H9 (cell line): ENCODE data around the gene DCPS. TPM values are rescaled to one million over a fixed set of nuclear protein-coding genes. Genes with fewer than 3 reads are reported as not detected.
"Not testable (repeated sequence)": the region's sequence is repeated elsewhere in the genome, so short reads cannot be mapped to it uniquely, and the experiment has no call there.

Experiments used
- DNase-seq: peaks from one replicate; pipeline ENCODE4 v3.0.0-alpha.2; 2017
- H2AFZ ChIP-seq: one replicate; pipeline ENCODE4 v1.6.1; 2013; ENCODE audit warnings: mild to moderate bottlenecking, low read length, control low read depth, moderate library complexity
- H2AK5ac ChIP-seq: 2 replicates; pipeline ENCODE4 v1.6.1; 2013; ENCODE audit warnings: low read length, control low read depth, mixed read lengths; ENCODE audit not compliant: insufficient read length
- H2BK120ac ChIP-seq: one replicate; pipeline ENCODE4 v1.6.1; 2013; ENCODE audit warnings: low read depth, mild to moderate bottlenecking, low read length, control low read depth, inconsistent platforms; ENCODE audit not compliant: poor library complexity, severe bottlenecking
- H2BK12ac ChIP-seq: 2 replicates; pipeline ENCODE4 v1.6.1; 2013; ENCODE audit warnings: low read length, control low read depth, mixed read lengths, low read depth; ENCODE audit not compliant: insufficient read length
- H2BK15ac ChIP-seq: 2 replicates; pipeline ENCODE4 v1.6.1; 2013; ENCODE audit warnings: low read depth, low read length, control low read depth
- H2BK20ac ChIP-seq: one replicate; pipeline ENCODE4 v1.6.1; 2013; ENCODE audit warnings: low read depth, mild to moderate bottlenecking, low read length, control low read depth, inconsistent platforms; ENCODE audit not compliant: poor library complexity, severe bottlenecking
- H2BK5ac ChIP-seq: 2 replicates; pipeline ENCODE4 v1.6.1; 2013; ENCODE audit warnings: low read length, control low read depth, mixed read lengths; ENCODE audit not compliant: insufficient read length
- H3K14ac ChIP-seq: 2 replicates; pipeline ENCODE4 v1.6.1; 2013; ENCODE audit warnings: low read length, control low read depth; ENCODE audit not compliant: insufficient read depth
- H3K18ac ChIP-seq: 2 replicates; pipeline ENCODE4 v1.6.1; 2013; ENCODE audit warnings: low read depth, mild to moderate bottlenecking, mixed read lengths, low read length, control low read depth; ENCODE audit not compliant: insufficient read length
- H3K23ac ChIP-seq: 2 replicates; pipeline ENCODE4 v1.6.1; 2013; ENCODE audit warnings: low read length, control low read depth, mixed read lengths, low read depth; ENCODE audit not compliant: insufficient read length
- H3K23me2 ChIP-seq: 2 replicates; pipeline ENCODE4 v1.6.1; 2013; ENCODE audit warnings: low read depth, mild to moderate bottlenecking, mixed read lengths, low read length, control low read depth; ENCODE audit not compliant: insufficient read length, poor library complexity, severe bottlenecking
- H3K27ac ChIP-seq: 2 replicates; pipeline ENCODE4 v1.5.1; 2013; ENCODE audit warnings: low read length, control low read depth, mixed read lengths, low read depth; ENCODE audit not compliant: insufficient read length
- H3K27me3 ChIP-seq: 2 replicates; pipeline ENCODE4 v1.6.1; 2013; ENCODE audit warnings: low read length, control low read depth, inconsistent platforms; ENCODE audit not compliant: insufficient read depth
- H3K4ac ChIP-seq: 2 replicates; pipeline ENCODE4 v1.6.1; 2013; ENCODE audit warnings: low read depth, mild to moderate bottlenecking, control low read depth, inconsistent platforms, low read length, moderate library complexity
- H3K4me1 ChIP-seq: 2 replicates; pipeline ENCODE4 v1.6.1; 2013; ENCODE audit warnings: low read length, control low read depth, inconsistent platforms; ENCODE audit not compliant: insufficient read depth
- H3K4me2 ChIP-seq: 2 replicates; pipeline ENCODE4 v1.6.1; 2013; ENCODE audit warnings: low read length, control low read depth, mixed read lengths; ENCODE audit not compliant: insufficient read length, insufficient read depth
- H3K56ac ChIP-seq: 2 replicates; pipeline ENCODE4 v1.6.1; 2013; ENCODE audit warnings: low read depth, mild to moderate bottlenecking, mixed read lengths, low read length, control low read depth; ENCODE audit not compliant: insufficient read length
- H3K79me1 ChIP-seq: 2 replicates; pipeline ENCODE4 v1.6.1; 2013; ENCODE audit warnings: low read depth, mild to moderate bottlenecking, moderate library complexity, low read length, control low read depth, inconsistent platforms; ENCODE audit not compliant: insufficient read depth, poor library complexity, severe bottlenecking
- H3K79me2 ChIP-seq: 2 replicates; pipeline ENCODE4 v1.6.1; 2013; ENCODE audit warnings: low read length, control low read depth, inconsistent platforms; ENCODE audit not compliant: insufficient read depth
- H3K9ac ChIP-seq: 2 replicates; pipeline ENCODE4 v1.6.1; 2013; ENCODE audit warnings: low read length, control low read depth, mixed read lengths; ENCODE audit not compliant: insufficient read length; ENCODE audit errors: extremely low read depth
- H3K9me3 ChIP-seq: one replicate; pipeline ENCODE4 v1.6.1; 2013; ENCODE audit warnings: low read depth, low read length, inconsistent platforms; ENCODE audit not compliant: control insufficient read depth
- H3T11ph ChIP-seq: one replicate; pipeline ENCODE4 v1.6.1; 2013; ENCODE audit warnings: mild to moderate bottlenecking, low read length, control low read depth, inconsistent platforms
- H4K20me1 ChIP-seq: one replicate; pipeline ENCODE4 v1.6.1; 2013; ENCODE audit not compliant: control insufficient read depth, insufficient read length, insufficient read depth
- H4K5ac ChIP-seq: 2 replicates; pipeline ENCODE4 v1.6.1; 2013; ENCODE audit warnings: low read depth, mild to moderate bottlenecking, mixed read lengths, low read length, control low read depth; ENCODE audit not compliant: insufficient read length
- H4K8ac ChIP-seq: replicated peaks from 2 replicates; pipeline ENCODE4 v1.6.1; 2013; ENCODE audit warnings: low read length, control low read depth, mixed read lengths, low read depth; ENCODE audit not compliant: insufficient read length
- H4K91ac ChIP-seq: 2 replicates; pipeline ENCODE4 v1.6.1; 2013; ENCODE audit warnings: low read depth, mild to moderate bottlenecking, moderate library complexity, mixed read lengths, low read length, control low read depth; ENCODE audit not compliant: insufficient read length
- H3K27ac Mint-ChIP-seq, 3 experiments: 2 replicates in 2 of 3; 3 replicates in 1 of 3; pipeline ENCODE4 v1.8.0; 2020 to 2021; ENCODE audit warnings: mixed read lengths in 3 of 3, mild to moderate bottlenecking in 1 of 3, moderate library complexity in 1 of 3
- H3K27me3 Mint-ChIP-seq: 2 replicates; pipeline ENCODE4 v1.8.0; 2021; ENCODE audit warnings: low read depth, mild to moderate bottlenecking, moderate library complexity, mixed read lengths
- H3K36me3 Mint-ChIP-seq, 3 experiments: 2 replicates in 2 of 3; 3 replicates in 1 of 3; pipeline ENCODE4 v1.8.0; 2020 to 2021; ENCODE audit warnings: low read depth in 3 of 3, mixed read lengths in 3 of 3; ENCODE audit not compliant: insufficient read depth in 1 of 3
- H3K4me1 Mint-ChIP-seq, 2 experiments: 2 replicates each; pipeline ENCODE4 v1.8.0; 2020; ENCODE audit warnings: mixed read lengths in 2 of 2
- H3K4me3 Mint-ChIP-seq, 2 experiments: 2 replicates in 1 of 2; 3 replicates in 1 of 2; pipeline ENCODE4 v1.8.0; 2020 to 2021; ENCODE audit warnings: mild to moderate bottlenecking in 2 of 2, mixed read lengths in 2 of 2, moderate library complexity in 1 of 2
- H3K9me3 Mint-ChIP-seq, 2 experiments: 2 replicates in 1 of 2; 3 replicates in 1 of 2; pipeline ENCODE4 v1.8.0; 2020; ENCODE audit warnings: mild to moderate bottlenecking in 2 of 2, mixed read lengths in 2 of 2, moderate library complexity in 1 of 2
- WGBS: extraction: QIAGEN DNeasy Blood & Tissue Kit; methylation state at CpG from one replicate; pipeline ENCODE4 v1.1.7; 2013; ENCODE audit warnings: missing lambda C conversion rate, low lambda C conversion rate, mixed read lengths; ENCODE audit not compliant: insufficient read length; ENCODE audit errors: extremely low coverage; 5-methylcytosine and 5-hydroxymethylcytosine counted together
- total RNA-seq: library from RNA; stranded (reverse); gene quantifications from 2 replicates; pipeline ENCODE4 v1.2.1, GENCODE V29; 2021

Gene DCPS
- total RNA-seq, 1 experiment from 2014 or later: 27.7 TPM

GRCh38 chr11:126374562-126375300 is 70.9 kb downstream of the DCPS start:
- not testable (repeated sequence) for H3K4ac ChIP-seq, H3K18ac ChIP-seq, H3K36me3 Mint-ChIP-seq, H3K79me1 ChIP-seq, DNase-seq, H2AK5ac ChIP-seq, H3K14ac ChIP-seq, H3K9me3 ChIP-seq, H3K9me3 Mint-ChIP-seq, H2AFZ ChIP-seq, H3K27me3 ChIP-seq, H3K79me2 ChIP-seq, H3K56ac ChIP-seq, H4K20me1 ChIP-seq, H2BK12ac ChIP-seq, H3T11ph ChIP-seq, H3K27ac ChIP-seq, H4K8ac ChIP-seq, H2BK120ac ChIP-seq, H3K4me1 ChIP-seq, H3K9ac ChIP-seq, H4K91ac ChIP-seq, H3K4me2 ChIP-seq, H4K5ac ChIP-seq, H3K23ac ChIP-seq, H2BK20ac ChIP-seq, H2BK5ac ChIP-seq, H3K4me3 Mint-ChIP-seq, H3K27me3 Mint-ChIP-seq, H2BK15ac ChIP-seq, H3K23me2 ChIP-seq
- H3K27ac Mint-ChIP-seq: peak overlapping the region; percentile 38 to 79 (median 71); a peak in 4 of 7 replicates
- H3K4me1 Mint-ChIP-seq: peaks cover under 1 to 11% of the 10 kb centered on the region in 2 experiments; a peak in 3 of 4 replicates
- WGBS: no CpG with 5 or more reads among the region's 28 CpGs
